ENCODE data around the gene HACD1. TPM values are rescaled to one million over a fixed set of nuclear protein-coding genes. Genes with fewer than 3 reads are reported as not detected.

HACD1 gene
- total and polyA plus RNA-seq, 10 of the 15 experiments (the other 5 are each of a cell fraction or from before 2014, with no cell fraction given), result 0.22 to 1.5 (median 0.78) TPM; not detected in 1

DNA sequence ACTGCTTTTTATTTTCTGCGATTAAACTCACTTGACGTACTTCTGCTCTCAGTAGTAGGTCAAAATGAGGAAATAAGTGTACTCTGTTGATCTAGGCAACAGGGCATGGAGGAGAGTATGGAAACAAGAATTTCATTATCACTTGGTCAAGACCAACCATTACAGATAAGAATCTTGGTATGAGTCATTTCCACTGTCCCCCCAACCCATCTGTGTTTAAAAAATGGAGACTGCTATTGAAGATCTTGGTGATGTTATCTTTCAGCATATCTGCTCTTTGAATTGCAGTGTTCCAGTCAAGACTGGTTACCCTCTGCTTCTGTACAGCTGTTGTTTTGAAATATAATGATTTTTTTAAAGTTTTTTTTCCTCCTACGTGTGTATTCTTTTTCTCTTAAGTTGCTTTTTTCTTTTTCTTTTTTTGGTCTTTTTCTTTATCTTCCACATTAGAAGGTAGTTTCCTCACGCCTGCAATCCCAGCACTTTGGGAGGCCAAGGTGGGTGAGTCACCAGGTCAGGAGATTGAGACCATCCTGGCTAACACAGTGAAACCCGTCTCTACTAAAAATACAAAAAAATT lies 38.5 kb upstream of the HACD1 start (continued):
- TF ChIP-seq TAF1 (IDR thresholded peaks at IDR 0.05; ENCODE audit: borderline replicate concordance, low read depth, low read length), result no peak
- TF ChIP-seq ZSCAN29 (IDR thresholded peaks at IDR 0.05), result no peak
- TF ChIP-seq, protein P1, sequence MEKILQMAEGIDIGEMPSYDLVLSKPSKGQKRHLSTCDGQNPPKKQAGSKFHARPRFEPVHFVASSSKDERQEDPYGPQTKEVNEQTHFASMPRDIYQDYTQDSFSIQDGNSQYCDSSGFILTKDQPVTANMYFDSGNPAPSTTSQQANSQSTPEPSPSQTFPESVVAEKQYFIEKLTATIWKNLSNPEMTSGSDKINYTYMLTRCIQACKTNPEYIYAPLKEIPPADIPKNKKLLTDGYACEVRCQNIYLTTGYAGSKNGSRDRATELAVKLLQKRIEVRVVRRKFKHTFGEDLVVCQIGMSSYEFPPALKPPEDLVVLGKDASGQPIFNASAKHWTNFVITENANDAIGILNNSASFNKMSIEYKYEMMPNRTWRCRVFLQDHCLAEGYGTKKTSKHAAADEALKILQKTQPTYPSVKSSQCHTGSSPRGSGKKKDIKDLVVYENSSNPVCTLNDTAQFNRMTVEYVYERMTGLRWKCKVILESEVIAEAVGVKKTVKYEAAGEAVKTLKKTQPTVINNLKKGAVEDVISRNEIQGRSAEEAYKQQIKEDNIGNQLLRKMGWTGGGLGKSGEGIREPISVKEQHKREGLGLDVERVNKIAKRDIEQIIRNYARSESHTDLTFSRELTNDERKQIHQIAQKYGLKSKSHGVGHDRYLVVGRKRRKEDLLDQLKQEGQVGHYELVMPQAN (conservative IDR thresholded peaks at IDR 0.05), result no peak
- 0 out of 2 replicates have a peak, but pooled peaks have one; percentile 17 for TF ChIP-seq BACH1 (IDR thresholded peaks at IDR 0.05; ENCODE audit: borderline replicate concordance)
- TF ChIP-seq TCF12 (IDR thresholded peaks at IDR 0.05; ENCODE audit: low read depth, low read length), result no peak
- no peak for TF ChIP-seq RAD51 (IDR thresholded peaks at IDR 0.05)
- no peak for TF ChIP-seq CUX1 (IDR thresholded peaks at IDR 0.05; ENCODE audit: insufficient replicate concordance, low read depth, low read length)
- TF ChIP-seq, protein P2, sequence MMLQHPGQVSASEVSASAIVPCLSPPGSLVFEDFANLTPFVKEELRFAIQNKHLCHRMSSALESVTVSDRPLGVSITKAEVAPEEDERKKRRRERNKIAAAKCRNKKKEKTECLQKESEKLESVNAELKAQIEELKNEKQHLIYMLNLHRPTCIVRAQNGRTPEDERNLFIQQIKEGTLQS (IDR thresholded peaks at IDR 0.05; ENCODE audit: borderline replicate concordance, extremely low read depth, low read depth, low read length), result no peak
- TF ChIP-seq, protein P3, sequence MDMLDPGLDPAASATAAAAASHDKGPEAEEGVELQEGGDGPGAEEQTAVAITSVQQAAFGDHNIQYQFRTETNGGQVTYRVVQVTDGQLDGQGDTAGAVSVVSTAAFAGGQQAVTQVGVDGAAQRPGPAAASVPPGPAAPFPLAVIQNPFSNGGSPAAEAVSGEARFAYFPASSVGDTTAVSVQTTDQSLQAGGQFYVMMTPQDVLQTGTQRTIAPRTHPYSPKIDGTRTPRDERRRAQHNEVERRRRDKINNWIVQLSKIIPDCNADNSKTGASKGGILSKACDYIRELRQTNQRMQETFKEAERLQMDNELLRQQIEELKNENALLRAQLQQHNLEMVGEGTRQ (IDR thresholded peaks at IDR 0.05; ENCODE audit: borderline replicate concordance, low read depth, low read length), result no peak
- TF ChIP-seq HCFC1 (IDR thresholded peaks at IDR 0.05; ENCODE audit: low read length), result no peak
- TF ChIP-seq, protein P4, sequence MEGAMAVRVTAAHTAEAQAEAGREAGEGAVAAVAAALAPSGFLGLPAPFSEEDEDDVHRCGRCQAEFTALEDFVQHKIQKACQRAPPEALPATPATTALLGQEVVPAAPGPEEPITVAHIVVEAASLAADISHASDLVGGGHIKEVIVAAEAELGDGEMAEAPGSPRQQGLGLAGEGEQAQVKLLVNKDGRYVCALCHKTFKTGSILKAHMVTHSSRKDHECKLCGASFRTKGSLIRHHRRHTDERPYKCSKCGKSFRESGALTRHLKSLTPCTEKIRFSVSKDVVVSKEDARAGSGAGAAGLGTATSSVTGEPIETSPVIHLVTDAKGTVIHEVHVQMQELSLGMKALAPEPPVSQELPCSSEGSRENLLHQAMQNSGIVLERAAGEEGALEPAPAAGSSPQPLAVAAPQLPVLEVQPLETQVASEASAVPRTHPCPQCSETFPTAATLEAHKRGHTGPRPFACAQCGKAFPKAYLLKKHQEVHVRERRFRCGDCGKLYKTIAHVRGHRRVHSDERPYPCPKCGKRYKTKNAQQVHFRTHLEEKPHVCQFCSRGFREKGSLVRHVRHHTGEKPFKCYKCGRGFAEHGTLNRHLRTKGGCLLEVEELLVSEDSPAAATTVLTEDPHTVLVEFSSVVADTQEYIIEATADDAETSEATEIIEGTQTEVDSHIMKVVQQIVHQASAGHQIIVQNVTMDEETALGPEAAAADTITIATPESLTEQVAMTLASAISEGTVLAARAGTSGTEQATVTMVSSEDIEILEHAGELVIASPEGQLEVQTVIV (IDR thresholded peaks at IDR 0.05; ENCODE audit: borderline replicate concordance, partially characterized antibody), result no peak
- TF ChIP-seq STAT1 (conservative IDR thresholded peaks at IDR 0.05), result no peak
- TF ChIP-seq LARP7 (IDR thresholded peaks at IDR 0.05), result no peak
- TF ChIP-seq SIN3A (IDR thresholded peaks at IDR 0.05; ENCODE audit: low read depth, low read length), result no peak
- no peak for TF ChIP-seq CBX3 (IDR thresholded peaks at IDR 0.05; ENCODE audit: borderline replicate concordance, low read depth)
- TF ChIP-seq, protein P5, sequence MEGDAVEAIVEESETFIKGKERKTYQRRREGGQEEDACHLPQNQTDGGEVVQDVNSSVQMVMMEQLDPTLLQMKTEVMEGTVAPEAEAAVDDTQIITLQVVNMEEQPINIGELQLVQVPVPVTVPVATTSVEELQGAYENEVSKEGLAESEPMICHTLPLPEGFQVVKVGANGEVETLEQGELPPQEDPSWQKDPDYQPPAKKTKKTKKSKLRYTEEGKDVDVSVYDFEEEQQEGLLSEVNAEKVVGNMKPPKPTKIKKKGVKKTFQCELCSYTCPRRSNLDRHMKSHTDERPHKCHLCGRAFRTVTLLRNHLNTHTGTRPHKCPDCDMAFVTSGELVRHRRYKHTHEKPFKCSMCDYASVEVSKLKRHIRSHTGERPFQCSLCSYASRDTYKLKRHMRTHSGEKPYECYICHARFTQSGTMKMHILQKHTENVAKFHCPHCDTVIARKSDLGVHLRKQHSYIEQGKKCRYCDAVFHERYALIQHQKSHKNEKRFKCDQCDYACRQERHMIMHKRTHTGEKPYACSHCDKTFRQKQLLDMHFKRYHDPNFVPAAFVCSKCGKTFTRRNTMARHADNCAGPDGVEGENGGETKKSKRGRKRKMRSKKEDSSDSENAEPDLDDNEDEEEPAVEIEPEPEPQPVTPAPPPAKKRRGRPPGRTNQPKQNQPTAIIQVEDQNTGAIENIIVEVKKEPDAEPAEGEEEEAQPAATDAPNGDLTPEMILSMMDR (IDR thresholded peaks at IDR 0.05 in 2 of 3, conservative IDR thresholded peaks at IDR 0.05 in 1 of 3; ENCODE audit: control insufficient read depth in 2 of 3, extremely low read depth in 1 of 3, insufficient read depth in 1 of 3, low read depth in 3 of 3, low read length in 3 of 3), result no peak
- TF ChIP-seq NFYA (IDR thresholded peaks at IDR 0.05; ENCODE audit: borderline replicate concordance, low read depth, low read length), result no peak

Measured in GM12878 (cell line).